Measurements from ENCODE around the gene FCN2.

The FCN2 gene

DNA sequence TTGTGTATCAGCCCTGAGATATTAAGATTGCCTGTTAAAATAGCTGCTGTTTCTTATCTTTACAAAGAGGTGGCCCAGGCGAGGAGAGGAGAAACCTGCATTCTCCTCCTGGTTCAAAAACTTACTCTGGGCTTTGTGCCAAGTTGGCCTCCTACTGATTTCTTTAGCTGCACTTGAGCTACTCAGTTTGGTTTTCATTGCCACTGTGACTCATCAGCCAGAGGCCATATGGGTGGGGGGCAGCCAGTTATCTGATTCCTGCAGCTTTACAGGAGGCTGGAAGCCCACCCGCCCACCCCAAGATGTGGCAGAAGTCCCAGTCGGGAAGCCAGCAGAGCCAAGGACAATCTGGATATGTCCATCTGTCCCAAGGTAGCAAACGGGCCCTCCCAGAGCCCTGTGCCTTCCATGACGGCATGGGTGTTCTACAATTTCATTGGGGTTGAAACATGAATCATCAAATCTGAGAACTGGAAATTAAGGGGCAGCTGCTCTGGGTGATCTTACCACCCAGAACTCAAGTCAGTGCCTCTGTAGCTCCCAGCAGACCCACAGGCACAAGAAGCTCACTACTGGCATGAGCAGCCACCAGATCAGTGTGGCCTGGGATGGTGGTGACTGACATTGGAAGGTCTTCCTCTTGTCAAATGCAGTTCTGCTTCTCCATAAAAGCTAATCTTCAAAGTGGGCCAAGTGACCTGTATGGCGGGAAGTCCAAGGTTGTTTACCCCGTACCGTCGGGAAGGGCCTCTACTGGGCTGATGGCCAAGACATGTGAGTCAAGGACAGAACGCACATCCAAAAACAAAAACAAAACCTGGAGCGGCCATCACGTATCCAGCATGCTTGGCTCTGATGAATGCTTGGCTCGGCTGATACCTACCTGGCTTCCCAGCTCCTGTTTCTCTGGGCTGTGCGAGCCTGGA, 15.6 kb downstream of the FCN2 start:
- peak; percentile 84 for DNase-seq (ENCODE audit: low spot score)

DNA sequence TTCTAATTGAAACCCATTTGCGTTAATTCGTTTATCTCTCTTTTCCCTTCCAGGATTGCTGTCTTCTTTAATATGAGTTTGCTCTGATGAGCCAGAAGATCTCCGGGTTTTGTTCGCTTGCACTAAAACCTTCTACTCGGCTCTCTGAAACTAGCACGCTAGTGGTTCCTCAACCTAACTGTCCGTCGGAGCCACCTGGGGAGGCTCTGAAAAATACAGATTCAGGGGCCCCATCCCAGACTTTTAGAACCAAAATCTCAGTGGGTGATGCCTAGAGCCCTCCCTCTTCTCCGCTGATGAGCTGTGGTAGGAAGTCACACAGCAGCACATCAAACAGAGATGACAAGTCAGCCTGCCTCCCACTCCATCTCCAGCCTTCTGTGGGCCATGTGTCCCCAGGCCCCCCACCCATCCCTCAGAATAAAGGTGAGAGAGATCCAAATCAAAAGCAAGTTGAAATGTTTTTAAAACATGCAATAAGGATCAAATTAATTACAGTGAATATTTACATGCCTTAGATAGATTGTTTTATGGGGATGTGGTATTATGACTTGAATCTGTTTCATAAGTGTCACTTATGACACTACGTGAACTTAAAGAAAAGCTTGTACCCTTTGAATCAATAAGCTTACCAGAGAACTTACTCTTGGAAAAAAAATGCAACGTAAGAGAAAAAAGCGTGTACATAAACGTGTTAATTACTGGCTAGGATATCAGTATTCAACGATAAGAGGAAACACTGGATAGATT, 16.4 kb downstream of the FCN2 start:
- DNase-seq (ENCODE audit: low spot score), result no peak
- ChIA-PET CTCF (interaction anchor here (0.5 to 0.7 kb wide), 3 partner anchors 64 to 953 kb away, joined by 3 to 4 read pairs (median 4); no protein-coding TSS in a partner anchor), POLR2A (ENCODE audit: low non-redundant PET) (no interaction called here)
- TF ChIP-seq, protein P1, sequence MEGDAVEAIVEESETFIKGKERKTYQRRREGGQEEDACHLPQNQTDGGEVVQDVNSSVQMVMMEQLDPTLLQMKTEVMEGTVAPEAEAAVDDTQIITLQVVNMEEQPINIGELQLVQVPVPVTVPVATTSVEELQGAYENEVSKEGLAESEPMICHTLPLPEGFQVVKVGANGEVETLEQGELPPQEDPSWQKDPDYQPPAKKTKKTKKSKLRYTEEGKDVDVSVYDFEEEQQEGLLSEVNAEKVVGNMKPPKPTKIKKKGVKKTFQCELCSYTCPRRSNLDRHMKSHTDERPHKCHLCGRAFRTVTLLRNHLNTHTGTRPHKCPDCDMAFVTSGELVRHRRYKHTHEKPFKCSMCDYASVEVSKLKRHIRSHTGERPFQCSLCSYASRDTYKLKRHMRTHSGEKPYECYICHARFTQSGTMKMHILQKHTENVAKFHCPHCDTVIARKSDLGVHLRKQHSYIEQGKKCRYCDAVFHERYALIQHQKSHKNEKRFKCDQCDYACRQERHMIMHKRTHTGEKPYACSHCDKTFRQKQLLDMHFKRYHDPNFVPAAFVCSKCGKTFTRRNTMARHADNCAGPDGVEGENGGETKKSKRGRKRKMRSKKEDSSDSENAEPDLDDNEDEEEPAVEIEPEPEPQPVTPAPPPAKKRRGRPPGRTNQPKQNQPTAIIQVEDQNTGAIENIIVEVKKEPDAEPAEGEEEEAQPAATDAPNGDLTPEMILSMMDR (conservative IDR thresholded peaks at IDR 0.05; ENCODE audit: low read depth), result no peak
- H3K27ac ChIP-seq, result peak overlapping the region; percentile 61

More for the DNA sequence above, 15.6 kb downstream of the FCN2 start:
- CTCF ChIA-PET, result interaction anchor here (0.7 kb wide), 1 partner anchor 954 kb away, joined by 3 read pairs; no protein-coding TSS in a partner anchor
- H3K27ac ChIP-seq, result peak overlapping the region; percentile 61
- TF ChIP-seq, protein P1 (conservative IDR thresholded peaks at IDR 0.05; ENCODE audit: low read depth), result no peak
- POLR2A ChIA-PET (ENCODE audit: low non-redundant PET), result no interaction called here

DNA sequence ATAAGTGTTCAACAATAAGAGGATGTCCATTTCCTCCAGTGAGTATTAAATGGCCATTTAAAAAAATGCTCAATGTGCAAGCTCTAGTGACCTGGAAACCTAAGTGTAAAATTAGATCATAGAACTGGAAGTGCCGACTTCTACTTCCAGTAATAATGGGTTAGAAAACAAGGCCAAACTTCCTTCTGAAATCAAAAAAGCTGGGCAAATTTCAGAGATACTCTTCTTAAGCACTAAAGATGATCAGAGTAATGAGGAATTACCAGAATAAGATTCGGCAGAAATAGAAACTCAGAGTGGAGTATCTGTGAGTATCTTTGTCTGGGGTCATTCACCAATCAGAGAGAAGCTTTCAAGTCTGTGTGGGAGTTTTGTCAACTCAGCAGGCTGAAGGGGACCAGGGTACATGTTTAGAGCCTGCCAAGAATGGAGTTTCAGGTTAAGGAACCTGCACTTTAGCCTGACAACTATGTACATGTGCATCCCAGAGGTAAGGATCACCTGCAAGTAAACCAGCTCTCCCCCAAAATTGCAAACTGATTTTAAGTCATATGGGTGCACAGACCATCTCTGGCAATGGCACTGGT, 17.1 kb downstream of the FCN2 start:
- POLR2A ChIA-PET (ENCODE audit: low non-redundant PET), result no interaction called here
- TF ChIP-seq, protein P1 (conservative IDR thresholded peaks at IDR 0.05; ENCODE audit: low read depth), result no peak
- CTCF ChIA-PET, result interaction anchor here (0.5 to 0.6 kb wide), 2 partner anchors 63 to 514 kb away, joined by 4 read pairs; no protein-coding TSS in a partner anchor
- no peak overlapping the region for H3K27ac ChIP-seq
- no peak for DNase-seq (ENCODE audit: low spot score)

DNA sequence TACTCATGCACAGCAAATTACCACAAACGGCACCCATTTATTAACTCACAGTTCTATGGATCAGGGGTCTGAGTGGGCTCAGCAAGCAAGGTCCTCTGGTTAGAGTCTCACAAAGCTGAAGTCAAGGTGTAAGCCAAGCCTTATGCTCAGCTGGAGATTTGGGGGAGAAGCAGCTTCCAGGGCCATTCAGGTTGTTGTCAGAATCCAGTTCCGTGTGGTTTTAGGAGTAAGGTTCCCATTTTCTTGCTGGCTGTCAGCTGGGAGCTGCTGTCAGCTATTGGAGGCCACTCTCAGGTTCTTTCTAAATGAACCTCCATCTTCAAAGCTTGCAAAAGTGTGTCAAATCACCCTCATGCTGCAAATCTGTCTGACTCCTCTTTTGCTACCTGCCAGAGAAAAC, 17.7 kb downstream of the FCN2 start:
- TF ChIP-seq, protein P1 (conservative IDR thresholded peaks at IDR 0.05; ENCODE audit: low read depth), result no peak
- DNase-seq (ENCODE audit: low spot score), result no peak
- ChIA-PET POLR2A (ENCODE audit: low non-redundant PET) (no interaction called here), CTCF (interaction anchor here (0.6 kb wide), 1 partner anchor 12 kb away, joined by 3 read pairs; no protein-coding TSS in a partner anchor)
- no peak overlapping the region for H3K27ac ChIP-seq

DNA sequence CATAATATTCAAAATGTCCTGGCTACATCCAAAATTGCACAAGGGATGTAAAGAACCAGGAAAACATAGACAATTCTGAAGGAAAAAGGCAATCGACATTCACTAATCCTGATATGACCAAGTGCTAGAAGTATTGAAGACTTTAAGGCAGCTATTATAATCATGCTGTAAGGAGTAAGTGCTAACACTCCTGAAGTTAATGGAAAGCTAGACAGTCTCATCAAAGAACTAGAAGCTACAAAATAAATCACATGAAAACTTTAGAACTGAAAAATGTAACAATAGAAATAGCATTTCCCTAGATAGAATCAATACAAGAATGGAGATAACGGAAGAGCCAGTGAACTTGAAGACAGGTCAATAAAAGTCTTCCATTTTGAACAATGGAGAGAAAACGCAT, 18.6 kb downstream of the FCN2 start:
- DNase-seq (ENCODE audit: low spot score), result no peak
- H3K27ac ChIP-seq, result no peak overlapping the region
- POLR2A ChIA-PET (ENCODE audit: low non-redundant PET), result no interaction called here
- CTCF ChIA-PET, result interaction anchor here (0.6 kb wide), 1 partner anchor 13 kb away, joined by 3 read pairs; no protein-coding TSS in a partner anchor
- TF ChIP-seq, protein P1 (conservative IDR thresholded peaks at IDR 0.05; ENCODE audit: low read depth), result no peak

DNA sequence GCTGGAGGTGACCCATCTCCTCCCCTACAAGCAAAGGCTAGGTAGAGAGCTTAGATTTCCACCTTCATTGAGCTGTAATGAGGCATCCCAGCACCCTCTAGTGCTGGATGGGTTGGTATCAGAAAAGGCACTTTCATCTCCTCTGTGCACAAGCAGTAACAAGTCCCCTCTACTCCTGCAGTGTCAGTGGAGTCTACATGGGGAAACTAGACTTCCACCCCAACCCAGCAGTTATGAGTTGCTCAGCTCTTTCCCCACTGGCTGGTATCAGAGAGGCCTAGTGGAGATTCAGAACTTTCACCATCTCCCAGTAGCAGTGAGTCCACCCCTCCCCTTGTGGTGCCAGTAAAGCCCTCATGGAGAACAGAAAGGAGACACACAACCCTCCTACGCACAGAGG, 19.2 kb downstream of the FCN2 start:
- ChIA-PET POLR2A (ENCODE audit: low non-redundant PET) (no interaction called here), CTCF (no interaction called here)
- TF ChIP-seq, protein P1 (conservative IDR thresholded peaks at IDR 0.05; ENCODE audit: low read depth), result no peak
- no peak for DNase-seq (ENCODE audit: low spot score)
- H3K27ac ChIP-seq, result no peak overlapping the region
